Right hindlimb (tissue), 1 donor: ENCODE results near the gene BCL2L13.
A peak's percentile ranks its signal among the peaks of the same experiment; 100 is the strongest.
"Not testable (repeated sequence)": the region's sequence is repeated elsewhere in the genome, so short reads cannot be mapped to it uniquely, and the experiment has no call there.

Source experiments
- DNase-seq: peaks from one replicate; pipeline ENCODE4 v3.0.0-alpha.2; 2018

BCL2L13 gene

GRCh38 chr22:17729561-17729960 lies 91.0 kb downstream of the BCL2L13 start:
- no peak for DNase-seq

DNA sequence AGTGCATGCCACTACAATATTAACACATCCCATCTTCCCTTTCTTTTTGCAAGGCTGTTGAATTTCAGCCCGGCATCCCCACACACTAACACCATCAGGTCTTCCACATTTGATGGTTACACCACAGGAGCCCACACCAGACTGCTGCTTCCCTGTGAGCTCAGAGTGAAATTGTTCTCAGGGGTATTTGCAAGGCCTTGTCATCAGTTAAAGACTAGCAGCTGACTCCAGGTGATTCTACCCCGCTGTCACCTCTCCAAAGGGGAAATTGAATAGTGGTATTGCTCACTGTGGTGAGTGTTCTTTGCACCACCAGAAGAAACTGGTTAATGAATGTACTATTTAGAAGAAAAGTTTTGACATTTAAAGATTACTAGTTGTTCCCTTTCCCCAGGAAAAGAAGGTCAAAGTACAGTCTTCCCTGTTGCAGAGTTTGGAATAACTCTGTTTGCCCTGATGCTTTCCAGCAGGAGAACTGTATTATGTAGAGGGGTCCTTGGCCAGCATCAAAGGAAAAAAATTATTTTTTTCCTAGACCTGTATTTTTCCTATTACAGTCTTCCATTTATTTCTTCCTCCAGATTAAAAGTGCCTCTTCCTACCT lies 93.8 kb downstream of the BCL2L13 start:
- DNase-seq, result no peak

DNA sequence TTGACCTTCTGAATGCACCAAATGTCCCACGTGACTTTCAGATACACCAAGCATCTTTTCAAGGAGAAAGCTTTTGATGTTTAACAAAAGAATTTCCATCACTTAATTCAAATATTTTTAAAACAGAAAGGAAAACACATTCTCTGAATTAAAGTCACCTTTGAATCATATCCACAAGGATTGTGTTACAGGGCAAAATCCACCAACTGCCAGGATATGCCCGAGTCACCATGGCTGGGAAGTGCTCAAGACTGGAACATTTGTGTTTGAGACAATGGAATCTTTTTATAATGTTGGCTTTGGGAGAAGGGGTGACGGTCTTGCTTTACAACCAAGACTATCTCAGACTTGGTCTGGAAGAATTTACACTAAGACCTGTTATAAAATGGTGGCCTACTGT lies 94.9 kb downstream of the BCL2L13 start:
- no peak for DNase-seq

- no peak for DNase-seq
Measured at GRCh38 chr22:17734187-17734586, 95.6 kb downstream of the BCL2L13 start.

GRCh38 chr22:17738386-17739128 lies 100.0 kb downstream of the BCL2L13 start:
- DNase-seq, result no peak

DNA sequence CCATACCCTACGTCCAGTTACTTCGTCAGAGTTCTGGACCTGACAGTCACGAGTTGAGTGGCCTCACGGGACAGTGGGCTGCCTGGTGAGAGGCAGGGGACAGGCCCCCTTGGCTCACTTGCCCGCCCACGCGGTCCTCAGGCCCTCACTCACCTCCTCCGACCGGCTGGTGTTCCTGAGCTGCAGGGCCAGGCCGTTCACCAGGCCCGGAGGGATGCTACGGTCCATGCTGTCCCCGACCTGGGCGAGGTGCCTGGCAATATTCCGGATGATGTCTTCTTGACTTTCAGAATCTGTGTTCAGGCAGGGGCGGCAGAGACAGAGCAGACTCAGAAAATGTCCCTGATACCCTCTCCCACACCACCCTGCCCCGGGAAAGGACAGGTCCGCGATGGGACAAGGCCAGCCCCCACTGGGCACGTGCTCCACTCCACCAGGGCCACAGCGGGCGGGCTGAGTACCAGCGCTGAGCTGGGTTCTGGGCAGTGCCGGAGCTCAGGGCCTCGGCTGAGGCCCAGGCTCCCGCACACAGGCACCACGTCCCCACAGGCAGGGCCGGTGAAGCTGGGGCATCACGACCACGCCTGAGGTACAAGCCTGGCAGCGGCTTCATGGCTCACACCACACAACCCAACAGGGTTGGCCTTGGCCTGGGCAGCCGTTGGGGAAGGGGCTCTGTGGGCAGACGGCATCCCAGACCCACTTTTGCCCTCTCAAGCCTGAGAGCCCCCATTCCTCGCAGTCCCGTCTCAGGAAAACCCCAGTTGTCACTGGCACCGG lies 100.8 kb downstream of the BCL2L13 start:
- no peak for DNase-seq

DNA sequence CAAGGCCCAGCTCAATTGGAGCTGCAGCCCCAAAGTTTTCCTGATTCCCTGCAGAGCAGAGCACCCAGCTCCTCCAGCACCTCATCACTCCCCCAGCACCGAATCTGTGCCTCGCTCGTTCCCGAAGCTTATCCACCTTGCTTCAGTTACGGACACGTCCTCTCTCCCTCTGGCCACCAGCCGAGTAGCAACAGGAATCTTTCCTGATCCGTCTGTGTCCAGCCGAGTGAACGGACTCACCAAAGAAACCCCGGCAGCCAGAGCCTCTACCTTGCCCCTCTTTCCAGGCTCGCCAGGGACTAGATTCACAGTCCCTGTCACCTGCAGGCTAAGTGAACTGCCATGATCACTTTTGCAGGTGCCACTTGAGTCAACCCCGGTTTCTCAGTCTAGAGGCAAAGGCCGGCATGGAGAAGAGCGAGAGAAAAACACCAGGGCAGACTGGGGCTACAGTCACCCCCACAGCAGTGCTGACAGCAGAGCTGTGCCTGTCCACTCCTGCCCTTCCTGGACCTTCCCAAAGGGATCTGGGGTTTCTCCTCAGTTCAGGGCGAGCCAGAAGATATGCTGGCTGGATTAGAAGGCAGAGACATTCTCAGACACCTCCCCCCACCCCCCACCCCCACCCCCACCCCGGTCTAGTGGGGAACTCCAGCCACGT lies 103.4 kb downstream of the BCL2L13 start:
- DNase-seq, result no peak

GRCh38 chr22:17742527-17742902 lies 104.0 kb downstream of the BCL2L13 start:
- peak; percentile 81 for DNase-seq

DNA sequence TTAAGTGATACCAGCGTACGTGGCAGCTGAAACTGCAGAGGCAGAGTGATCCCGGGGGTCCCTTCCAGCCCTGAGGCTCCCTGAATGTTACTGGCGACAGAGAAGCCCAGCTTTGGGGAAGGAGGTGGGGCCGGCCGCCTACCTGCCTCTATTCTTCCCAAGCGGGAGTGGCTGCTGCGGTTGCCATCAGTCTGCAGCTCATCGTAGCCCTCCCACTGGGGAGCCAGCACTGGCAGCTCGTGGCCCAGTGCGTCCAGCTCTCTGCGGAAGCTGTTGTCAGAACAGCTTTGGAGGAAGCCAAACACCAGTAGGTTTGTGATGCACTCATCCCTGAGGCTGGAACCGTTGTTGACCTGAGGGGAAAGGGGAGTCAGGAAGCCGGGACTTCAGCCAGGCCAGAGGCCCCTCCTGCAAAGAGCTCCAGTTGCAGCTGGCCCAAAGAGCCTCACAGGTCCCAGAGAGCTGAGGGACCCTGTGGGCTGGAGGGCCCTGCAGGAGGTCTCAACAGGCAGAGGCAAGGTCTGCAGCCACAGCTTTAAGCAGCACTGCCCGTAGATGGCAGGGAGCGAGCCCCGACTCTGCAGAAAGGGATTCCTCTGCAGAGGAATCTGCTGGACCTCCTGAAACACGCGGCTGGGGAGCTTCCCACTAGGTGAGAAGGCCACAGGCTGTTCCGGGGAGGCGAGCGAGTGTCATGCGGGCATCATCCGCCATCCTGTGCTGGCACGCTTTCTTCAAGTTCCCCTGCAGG lies 105.3 kb downstream of the BCL2L13 start:
- no peak for DNase-seq

DNA sequence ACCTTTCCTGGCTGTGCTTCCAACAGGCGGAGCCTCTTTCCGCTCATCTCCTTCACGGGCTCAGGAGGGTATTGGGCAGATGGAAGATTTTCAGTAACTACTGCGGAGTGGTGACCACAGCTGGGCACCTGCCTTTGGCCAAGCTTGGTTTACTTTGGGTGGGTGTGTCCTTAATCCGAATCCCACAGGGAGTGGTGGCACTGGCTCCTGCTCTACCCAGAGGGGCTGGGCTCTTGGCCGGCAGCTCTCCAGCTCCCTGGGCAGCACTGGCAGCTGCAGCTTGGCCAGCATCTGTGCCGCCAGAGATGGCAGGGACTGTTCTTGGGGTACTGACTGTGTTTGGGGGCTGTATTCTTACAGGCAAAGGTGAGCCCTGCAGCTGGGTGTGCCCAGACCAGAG lies 105.9 kb downstream of the BCL2L13 start:
- DNase-seq, result no peak

GRCh38 chr22:17746916-17747315 lies 108.4 kb downstream of the BCL2L13 start:
- DNase-seq, result no peak

GRCh38 chr22:17748555-17749353 lies 110.2 kb downstream of the BCL2L13 start:
- DNase-seq, result no peak

DNA sequence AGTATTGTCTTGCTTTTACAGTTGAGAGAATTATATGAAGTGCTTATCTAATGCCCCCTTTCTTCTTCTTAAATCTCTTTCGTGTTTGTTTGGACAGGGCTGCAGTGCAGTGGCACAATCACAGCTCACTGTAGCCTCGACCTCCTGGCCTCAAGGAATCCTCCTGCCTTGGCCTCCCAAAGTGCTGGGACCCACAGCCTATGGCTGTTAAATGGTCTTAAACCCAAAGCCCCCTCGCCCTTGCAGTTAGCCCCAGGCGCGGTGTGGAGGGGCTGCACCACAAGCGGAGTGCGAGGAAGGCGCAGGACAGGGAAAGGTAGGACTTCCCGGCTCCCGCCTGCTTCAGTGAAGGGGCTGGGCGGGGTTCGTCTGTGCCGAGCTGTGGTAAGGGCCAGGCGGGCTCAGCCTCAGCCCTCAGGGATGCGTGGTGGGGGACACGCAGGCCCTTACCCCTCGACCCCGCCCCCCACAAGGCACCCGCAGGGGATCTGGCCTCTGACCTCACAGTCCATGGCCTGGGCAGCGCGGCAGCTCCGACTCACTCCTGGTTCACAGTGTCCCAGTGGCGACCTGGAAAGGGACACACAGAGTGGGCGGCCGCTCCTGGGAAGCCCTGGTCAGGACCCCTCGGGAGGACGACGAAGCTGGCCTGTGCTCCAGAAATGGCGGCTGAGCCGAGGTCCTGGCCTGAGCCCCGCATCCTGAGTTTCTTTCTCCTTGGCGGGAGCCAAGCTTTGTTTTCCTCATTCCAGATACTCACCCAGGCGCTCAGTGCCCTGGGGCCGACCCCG lies 111.2 kb downstream of the BCL2L13 start:
- no peak for DNase-seq

DNA sequence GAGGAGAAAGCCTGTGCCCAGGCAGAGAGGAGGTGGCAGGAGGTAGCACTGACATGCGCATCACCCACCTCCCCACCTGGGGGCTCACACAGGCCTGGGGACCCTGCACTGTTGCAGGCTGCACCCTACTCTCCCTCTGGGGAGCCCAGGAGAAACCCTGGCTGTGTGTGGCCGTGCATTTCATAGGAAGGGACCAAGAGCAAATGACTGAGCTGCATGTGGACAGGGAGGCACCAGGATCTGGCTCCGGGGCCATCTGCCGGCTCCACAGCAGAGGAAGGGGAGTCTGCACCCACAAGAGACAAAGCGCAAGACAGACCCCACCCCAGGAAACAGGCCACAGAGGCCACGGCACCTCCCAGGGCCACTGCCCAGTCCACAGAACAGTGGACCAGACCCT lies 113.0 kb downstream of the BCL2L13 start:
- no peak for DNase-seq

DNA sequence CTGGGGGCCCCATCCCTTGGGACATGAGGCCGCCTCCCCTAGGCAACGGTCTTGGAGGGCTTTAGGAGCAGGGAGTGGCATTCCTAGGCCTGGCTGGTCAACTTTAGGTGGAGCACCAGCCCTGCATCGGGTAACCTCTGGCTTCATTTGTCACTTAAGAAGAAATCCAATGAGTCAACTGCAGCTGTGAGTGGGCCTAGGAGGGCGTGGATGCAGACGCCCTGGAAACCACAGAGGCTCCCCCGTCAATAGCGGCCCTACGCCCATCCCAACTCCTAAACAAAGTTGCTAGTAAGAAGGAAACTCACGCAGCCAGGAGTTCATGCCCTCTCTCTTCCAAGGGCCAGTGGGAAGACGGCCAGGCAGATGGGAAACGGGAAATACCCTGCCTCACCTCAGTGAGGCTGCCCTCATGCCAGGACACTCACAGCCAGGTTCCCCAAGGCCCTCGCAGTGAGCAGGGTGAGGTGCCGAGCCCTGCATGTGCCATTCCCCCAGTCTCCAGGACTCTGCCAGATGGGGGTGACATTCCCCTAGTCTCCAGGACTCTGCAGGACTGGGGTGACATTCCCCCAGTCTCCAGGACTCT lies 114.9 kb downstream of the BCL2L13 start:
- no peak for DNase-seq

DNA sequence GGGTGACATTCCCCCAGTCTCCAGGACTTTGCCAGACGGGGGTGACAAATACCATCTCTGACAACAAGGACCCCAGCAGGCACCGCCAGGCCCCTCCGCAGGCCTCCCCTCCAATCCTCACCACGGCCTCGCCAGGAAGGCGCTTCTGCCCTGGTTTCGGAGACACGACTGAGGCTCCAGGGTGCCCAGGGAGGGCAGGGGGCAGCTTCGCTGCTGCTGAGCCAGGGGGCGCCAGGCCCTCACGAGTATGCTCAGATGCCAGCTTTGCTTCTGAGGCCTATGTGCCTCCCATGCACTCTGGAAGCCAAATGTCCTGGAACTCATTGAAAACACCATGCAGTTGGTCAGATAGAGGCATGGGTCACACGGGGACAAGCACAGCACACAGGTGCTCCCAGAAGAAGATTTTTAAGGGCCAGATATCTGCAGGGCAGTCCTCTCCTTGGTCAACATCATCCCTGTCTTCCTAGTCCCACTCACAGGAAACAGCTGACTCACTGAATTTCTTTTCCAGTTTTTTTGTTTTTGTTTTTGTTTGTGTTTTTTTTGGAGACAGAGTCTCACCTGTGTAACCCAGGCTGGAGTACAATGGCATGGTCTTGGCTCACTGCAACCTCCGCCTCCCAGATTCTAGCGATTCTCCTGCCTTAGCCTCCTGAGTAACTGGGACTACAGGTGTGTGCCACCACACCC lies 115.8 kb downstream of the BCL2L13 start:
- DNase-seq, result no peak

GRCh38 chr22:17761138-17761488 lies 122.6 kb downstream of the BCL2L13 start:
- DNase-seq, result no peak

DNA sequence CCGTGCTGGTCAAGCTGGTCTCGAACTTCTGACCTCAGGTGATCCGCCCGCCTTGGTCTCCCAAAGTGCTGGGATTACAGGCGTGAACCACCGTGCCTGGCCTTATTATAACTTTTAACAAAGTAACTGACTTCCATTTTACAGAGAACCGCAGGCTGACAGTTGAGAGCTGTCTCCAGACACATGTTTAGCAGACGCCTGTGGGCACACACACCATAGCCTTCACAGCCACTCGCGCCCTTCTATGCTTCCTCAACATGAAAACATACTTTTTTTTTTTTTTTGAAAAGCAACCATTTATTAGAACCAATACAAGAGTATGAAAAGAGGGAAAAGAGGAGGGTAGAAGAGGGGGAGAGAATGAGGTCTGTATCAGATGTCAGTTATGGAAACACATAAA lies 124.9 kb downstream of the BCL2L13 start:
- not testable (repeated sequence) for DNase-seq

DNA sequence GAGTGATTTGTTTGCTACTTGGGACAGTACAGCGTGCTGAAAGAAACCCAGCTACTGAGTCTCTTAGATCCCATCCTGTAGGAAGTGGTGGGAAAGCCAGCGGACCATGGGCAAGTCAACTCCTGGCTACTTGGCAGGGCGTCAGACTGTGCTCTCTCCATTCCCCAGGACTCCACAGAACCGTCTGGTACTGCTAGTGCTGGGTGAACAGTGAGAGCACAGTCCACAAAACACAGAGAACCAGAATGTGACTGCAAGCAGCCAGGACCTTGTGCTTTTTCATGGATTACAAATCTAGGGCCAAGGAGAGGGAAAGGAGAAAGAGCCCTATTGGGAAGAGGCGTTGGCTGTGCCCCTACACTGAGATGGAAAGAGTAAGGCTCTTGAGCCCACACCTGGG lies 125.5 kb downstream of the BCL2L13 start:
- no peak for DNase-seq

- not testable (repeated sequence) for DNase-seq
Measured at GRCh38 chr22:17764852-17765251, 126.3 kb downstream of the BCL2L13 start.
